ENCODE results near the gene EFCAB8. TPM values are rescaled to one million over a fixed set of nuclear protein-coding genes. Genes with fewer than 3 reads are reported as not detected.

Gene EFCAB8
- total RNA-seq, 1 donor from 2014 or later, result not detected

DNA sequence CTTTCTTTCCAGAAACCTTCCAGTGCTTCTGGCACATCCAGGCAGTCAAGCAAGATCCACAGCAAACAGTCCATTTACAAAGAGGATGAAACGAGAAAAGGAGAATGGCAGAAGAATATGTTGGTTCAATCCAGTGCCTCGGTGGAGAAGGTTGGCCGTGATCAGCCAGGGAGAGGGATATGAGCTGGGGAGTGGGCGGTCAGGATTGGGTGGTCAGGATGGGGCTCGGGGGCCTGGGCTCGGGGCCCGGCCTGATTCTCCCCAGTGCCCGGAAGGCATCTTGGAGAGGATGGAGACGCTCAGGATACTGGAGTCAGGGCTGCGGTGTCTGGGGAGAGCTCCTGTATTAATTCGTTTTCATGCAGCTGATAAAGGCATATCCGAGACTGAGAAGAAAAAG, 61.3 kb downstream of the EFCAB8 start:
- Histone ChIP-seq H3K27me3 (no peaks in the 10 kb centered on the region), H3K36me3 (no peaks in the 10 kb centered on the region), H3K4me1 (no peaks in the 10 kb centered on the region), H3K27ac (no peak overlapping the region), H3K9me3 (peaks cover 5 to 11% of the 10 kb centered on the region in 2 donors), H3K4me3 (no peak overlapping the region)
- TF ChIP-seq, protein P1, sequence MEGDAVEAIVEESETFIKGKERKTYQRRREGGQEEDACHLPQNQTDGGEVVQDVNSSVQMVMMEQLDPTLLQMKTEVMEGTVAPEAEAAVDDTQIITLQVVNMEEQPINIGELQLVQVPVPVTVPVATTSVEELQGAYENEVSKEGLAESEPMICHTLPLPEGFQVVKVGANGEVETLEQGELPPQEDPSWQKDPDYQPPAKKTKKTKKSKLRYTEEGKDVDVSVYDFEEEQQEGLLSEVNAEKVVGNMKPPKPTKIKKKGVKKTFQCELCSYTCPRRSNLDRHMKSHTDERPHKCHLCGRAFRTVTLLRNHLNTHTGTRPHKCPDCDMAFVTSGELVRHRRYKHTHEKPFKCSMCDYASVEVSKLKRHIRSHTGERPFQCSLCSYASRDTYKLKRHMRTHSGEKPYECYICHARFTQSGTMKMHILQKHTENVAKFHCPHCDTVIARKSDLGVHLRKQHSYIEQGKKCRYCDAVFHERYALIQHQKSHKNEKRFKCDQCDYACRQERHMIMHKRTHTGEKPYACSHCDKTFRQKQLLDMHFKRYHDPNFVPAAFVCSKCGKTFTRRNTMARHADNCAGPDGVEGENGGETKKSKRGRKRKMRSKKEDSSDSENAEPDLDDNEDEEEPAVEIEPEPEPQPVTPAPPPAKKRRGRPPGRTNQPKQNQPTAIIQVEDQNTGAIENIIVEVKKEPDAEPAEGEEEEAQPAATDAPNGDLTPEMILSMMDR (IDR thresholded peaks at IDR 0.05), result no peak
- no peak for DNase-seq (ENCODE audit: low spot score in 2 of 2)
- intact Hi-C loops (cut with DNase I), result no loop called here

DNA sequence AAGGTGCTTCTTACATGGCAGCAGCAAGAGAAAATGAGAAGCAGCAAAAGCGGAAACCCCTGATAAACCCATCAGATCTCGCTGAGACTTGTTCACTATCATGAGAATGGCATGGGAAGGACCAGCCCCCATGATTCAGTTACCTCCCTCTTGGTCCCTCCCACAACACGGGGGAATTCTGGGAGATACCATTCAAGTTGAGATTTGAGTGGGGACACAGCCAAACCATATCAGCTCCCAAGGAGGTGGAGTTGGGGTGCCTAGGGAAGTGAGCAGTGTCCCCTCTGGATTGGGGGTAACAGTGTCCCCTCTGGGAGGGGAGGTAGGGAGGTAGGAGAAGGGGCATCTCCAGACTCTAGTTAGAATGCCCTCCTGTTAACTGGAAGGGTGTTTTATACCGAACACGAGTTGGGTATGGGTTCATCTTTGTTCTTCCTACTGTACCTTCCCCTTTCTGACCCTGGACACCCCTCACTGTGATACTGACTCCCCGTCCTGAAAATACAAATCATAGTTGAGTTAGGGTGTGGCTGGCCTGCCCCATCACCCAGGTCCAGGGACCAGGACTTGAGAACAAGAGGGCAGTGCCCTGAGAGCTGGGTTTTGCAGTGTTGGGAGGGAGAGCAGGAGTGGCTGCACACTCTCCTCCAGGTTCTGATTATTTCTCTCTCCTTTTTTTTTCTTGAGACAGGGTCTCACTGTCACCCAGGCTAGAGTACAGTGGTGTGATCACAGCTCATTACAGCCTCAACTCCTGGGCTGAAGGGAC, 62.0 kb downstream of the EFCAB8 start:
- H3K27me3 ChIP-seq, result no peaks in the 10 kb centered on the region
- TF ChIP-seq, protein P1 (IDR thresholded peaks at IDR 0.05), result no peak
- DNase-seq (ENCODE audit: low spot score in 2 of 2), result no peak
- intact Hi-C loops (cut with DNase I), result no loop called here
- no peaks in the 10 kb centered on the region for H3K36me3 ChIP-seq
- no peak overlapping the region for H3K27ac ChIP-seq
- H3K9me3 ChIP-seq, result peaks cover 1 to 6% of the 10 kb centered on the region in 2 donors
- no peak overlapping the region for H3K4me3 ChIP-seq
- H3K4me1 ChIP-seq, result no peaks in the 10 kb centered on the region

DNA sequence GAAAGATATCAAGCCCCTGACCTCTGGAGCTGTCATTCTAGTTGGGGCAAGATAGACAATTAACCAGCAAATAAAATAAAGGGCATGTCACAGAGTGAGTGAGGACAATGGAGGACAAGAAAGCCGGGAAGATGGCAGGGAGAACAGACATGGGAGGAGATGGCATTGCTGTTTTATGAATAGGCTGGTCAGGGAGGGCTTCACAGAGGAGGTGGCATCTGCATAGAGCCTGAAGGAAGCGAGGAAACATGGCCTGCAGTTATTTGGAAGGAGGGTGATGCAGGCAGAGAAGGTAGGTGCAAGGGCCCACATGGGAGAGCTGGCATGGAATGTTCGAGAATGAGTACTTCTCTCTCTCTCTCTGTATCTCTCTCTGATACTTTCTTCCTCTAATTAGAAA, 63.7 kb downstream of the EFCAB8 start:
- no peaks in the 10 kb centered on the region for H3K4me1 ChIP-seq

DNA sequence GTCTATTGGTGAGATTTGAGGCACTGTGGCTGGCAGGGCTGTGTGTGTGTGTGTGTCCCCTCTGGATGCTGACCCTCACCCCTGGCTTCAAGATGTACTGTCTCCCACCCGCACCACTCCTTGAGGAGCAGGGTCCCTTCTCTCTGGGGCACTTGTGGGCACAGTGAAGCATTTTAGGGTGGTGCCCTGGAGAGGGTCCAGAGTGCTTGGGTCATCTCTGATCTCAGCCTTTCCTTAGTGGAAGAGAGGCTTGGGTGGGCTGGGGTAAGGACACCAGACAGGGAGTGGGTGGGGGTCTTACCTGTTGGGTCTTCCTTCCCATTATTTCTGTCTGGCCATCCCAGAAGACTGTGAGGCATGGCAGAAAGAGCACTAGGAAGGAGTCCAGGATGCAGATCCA, 66.1 kb downstream of the EFCAB8 start:
- Histone ChIP-seq H3K9me3 (no peaks in the 10 kb centered on the region), H3K4me3 (no peak overlapping the region), H3K27me3 (no peaks in the 10 kb centered on the region), H3K4me1 (no peaks in the 10 kb centered on the region), H3K36me3 (no peaks in the 10 kb centered on the region), H3K27ac (no peak overlapping the region)
- TF ChIP-seq, protein P1 (IDR thresholded peaks at IDR 0.05), result no peak
- DNase-seq (ENCODE audit: low spot score in 2 of 2), result no peak
- intact Hi-C loops (cut with DNase I), result no loop called here

More for the DNA sequence above, 63.7 kb downstream of the EFCAB8 start:
- no peak for DNase-seq (ENCODE audit: low spot score in 2 of 2)
- H3K27me3 ChIP-seq, result no peaks in the 10 kb centered on the region
- intact Hi-C loops (cut with DNase I), result no loop called here
- no peak overlapping the region for H3K4me3 ChIP-seq
- no peaks in the 10 kb centered on the region for H3K9me3 ChIP-seq
- H3K36me3 ChIP-seq, result no peaks in the 10 kb centered on the region
- H3K27ac ChIP-seq, result no peak overlapping the region
- TF ChIP-seq, protein P1 (IDR thresholded peaks at IDR 0.05), result no peak

DNA sequence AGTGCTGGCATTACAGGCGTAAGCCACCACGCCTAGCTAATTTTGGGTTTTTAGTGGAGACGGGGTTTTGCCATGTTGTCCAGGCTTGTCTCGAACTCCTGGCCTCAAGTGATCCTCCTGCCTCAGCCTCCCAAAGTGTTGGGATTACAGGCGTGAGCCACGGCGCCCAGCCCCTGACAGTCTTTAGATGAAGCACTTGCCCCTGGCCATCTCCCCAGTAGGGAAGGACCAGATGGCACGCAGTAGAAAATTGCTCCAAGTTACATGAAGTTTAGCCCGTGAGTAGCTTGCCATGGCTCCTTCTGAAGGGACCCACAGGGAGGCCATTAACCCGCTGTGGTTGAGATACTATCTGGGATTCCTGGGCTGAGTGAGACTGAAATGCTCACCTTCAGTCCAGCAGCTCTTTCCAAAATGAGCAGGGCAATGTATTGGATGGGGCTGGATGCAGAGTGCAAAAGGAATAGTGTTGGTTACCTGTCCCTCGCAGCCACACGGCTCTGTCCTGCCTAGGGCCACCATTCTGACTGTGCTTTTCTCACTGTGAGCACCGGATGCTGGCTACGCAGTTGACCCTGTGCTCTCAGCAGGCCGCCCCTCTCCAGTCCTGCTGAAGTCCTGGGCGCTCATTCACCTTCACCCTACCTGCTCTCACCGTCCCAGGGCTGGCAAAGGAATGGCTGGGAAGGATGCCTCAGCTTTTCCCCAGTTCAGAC, 66.9 kb downstream of the EFCAB8 start:
- Histone ChIP-seq H3K9me3 (no peaks in the 10 kb centered on the region), H3K27me3 (no peaks in the 10 kb centered on the region), H3K36me3 (no peaks in the 10 kb centered on the region), H3K27ac (no peak overlapping the region), H3K4me3 (no peak overlapping the region), H3K4me1 (no peaks in the 10 kb centered on the region)
- TF ChIP-seq, protein P1 (IDR thresholded peaks at IDR 0.05), result no peak
- intact Hi-C loops (cut with DNase I), result no loop called here
- DNase-seq (ENCODE audit: low spot score in 2 of 2), result no peak
